HG03060 (cell line): ENCODE data around the gene MACC1.

Experiments
- ATAC-seq: cut with Tn5 transposase; IDR thresholded peaks from one replicate; pipeline ENCODE4 v1.9.1; 2021; ENCODE audit warnings: low read depth, moderate number of reproducible peaks; ENCODE audit not compliant: unreplicated experiment

MACC1 gene

GRCh38 chr7:20095862-20096261 is 121.3 kb downstream of the MACC1 start:
- ATAC-seq, result no peak

- ATAC-seq, result no peak
These were observed 121.7 kb downstream of the MACC1 start for GRCh38 chr7:20095436-20095835.

GRCh38 chr7:20089431-20089830 is 127.8 kb downstream of the MACC1 start:
- ATAC-seq, result no peak

GRCh38 chr7:20085086-20085485 is 132.1 kb downstream of the MACC1 start:
- no peak for ATAC-seq
